LNCAP (cell line): ENCODE measurements around the gene EBF3.

Experiments
- TF ChIP-seq, protein P1 (sequence below): fragments of 450-650 bp; IDR thresholded peaks from 2 replicates; pipeline ENCODE4 v1.5.1; 2017; ENCODE audit warnings: mild to moderate bottlenecking

EBF3 gene

DNA sequence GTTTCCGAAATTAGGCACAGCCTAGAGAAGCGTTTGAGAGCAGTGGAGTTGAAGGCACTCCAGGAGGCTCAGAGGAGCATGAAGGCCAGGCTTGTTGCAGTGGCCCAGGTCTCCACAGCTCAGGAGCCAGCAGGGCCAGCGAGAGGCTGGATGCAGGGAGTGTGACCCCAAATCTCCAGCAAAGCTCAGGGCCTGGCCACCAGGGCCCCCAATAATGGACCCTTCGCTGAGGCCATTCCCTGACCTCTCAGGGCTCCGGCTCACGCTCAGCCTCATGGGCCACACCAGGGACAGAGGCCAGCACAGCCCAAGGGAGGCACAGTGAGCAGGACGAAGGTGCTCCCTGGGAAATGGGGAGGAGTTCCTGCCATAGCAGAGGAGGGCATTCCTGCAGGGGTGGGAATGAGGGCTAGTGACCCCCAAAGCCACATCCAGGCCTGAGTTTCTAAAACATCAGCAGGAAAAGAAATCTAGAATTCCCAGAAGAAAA is 47.5 kb downstream of the EBF3 start:
- TF ChIP-seq, protein P1, sequence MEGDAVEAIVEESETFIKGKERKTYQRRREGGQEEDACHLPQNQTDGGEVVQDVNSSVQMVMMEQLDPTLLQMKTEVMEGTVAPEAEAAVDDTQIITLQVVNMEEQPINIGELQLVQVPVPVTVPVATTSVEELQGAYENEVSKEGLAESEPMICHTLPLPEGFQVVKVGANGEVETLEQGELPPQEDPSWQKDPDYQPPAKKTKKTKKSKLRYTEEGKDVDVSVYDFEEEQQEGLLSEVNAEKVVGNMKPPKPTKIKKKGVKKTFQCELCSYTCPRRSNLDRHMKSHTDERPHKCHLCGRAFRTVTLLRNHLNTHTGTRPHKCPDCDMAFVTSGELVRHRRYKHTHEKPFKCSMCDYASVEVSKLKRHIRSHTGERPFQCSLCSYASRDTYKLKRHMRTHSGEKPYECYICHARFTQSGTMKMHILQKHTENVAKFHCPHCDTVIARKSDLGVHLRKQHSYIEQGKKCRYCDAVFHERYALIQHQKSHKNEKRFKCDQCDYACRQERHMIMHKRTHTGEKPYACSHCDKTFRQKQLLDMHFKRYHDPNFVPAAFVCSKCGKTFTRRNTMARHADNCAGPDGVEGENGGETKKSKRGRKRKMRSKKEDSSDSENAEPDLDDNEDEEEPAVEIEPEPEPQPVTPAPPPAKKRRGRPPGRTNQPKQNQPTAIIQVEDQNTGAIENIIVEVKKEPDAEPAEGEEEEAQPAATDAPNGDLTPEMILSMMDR = no peak

DNA sequence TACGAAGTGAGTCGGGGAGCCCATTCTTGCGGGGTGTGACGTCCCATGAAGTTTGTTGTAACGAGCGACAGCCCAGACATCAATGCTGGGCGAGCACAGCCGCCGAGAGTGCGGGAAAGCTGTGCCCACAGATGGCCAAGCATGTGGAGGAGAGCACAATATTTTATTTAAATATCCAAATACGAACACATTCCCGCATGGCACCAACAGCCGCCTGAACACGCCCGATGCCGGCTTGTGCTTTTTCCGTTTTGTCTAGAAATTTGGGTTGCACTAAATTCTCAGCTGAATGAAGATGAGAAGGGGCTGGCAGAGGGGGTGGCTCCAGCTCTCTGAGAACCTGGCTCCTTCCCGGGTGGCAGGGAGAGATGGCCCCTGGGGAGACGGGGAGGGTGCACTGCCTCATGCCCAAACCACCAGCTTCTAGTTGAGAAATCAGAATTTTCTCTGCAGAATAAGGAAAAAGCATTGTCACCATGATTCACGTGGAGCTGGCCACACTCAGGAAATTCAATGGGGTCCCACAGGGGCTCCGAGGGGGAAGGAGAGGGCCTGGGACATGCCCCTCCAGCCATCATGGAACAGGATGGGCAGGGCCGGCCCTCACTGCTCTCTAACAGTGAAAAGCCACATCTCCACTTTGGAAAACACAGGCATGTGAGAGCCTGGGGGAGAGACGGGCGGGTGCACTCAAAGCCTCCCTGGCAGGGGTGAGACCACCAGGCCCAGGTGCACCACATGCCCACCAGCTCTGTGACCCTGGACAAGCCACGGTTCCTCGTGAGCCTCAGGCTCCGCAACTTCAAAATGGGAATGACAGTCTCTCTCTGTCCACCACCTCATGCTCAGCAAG is 48.3 kb downstream of the EBF3 start:
- TF ChIP-seq, protein P1 = no peak

DNA sequence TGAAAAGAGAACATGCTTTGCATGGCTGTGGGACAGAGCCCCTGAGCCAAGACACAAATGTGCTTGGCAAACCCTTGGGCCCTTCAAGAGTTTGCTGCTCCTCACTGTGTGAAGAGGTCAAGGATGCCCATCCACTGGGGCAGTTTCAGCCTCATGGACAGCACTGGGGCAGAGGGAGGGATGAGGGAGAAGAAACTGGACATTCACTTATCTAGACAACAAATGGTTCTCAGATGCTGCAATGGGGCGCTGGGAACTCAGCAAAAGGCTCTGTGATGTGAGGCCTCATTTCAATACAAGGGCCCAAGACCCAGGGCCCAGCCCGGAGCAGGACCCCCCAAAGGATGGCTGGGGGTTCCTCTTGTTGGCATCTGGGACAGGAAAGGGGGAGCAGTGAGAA is 49.1 kb downstream of the EBF3 start:
- TF ChIP-seq, protein P1 = no peak

DNA sequence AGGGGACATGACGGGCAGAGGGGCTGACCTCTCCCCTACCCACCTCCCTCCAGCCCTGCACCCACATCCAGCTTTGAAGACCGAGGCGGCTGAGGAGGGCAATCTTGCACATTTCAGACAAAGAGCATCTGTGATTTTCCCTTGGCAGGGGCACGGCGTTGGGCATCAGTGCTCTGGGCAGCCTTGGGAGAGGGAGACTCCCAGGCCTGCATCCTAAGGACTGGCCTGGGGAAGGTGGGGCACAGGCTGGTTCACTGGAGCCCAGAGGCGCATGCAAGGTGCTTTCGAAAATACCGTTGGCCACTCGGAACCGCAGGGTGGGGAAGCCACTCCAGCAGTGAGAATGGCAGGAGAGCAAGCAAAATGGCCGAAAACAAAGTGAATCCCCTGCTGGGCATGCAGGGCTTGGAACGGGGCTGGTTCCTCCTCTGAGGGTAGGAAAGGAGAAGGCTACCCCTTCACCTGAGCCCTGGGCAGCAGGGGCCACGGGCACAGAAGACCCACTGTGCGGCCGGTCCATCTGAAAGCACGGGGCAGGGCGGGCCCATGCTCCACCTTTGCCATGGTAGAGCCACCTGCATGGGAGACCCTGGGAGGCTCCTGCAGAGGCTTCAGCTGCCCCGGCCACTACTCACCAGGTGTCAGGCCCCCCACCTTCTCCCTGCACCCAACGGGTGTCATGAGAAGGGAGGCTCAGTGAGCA is 49.8 kb downstream of the EBF3 start:
- TF ChIP-seq, protein P1 = no peak

DNA sequence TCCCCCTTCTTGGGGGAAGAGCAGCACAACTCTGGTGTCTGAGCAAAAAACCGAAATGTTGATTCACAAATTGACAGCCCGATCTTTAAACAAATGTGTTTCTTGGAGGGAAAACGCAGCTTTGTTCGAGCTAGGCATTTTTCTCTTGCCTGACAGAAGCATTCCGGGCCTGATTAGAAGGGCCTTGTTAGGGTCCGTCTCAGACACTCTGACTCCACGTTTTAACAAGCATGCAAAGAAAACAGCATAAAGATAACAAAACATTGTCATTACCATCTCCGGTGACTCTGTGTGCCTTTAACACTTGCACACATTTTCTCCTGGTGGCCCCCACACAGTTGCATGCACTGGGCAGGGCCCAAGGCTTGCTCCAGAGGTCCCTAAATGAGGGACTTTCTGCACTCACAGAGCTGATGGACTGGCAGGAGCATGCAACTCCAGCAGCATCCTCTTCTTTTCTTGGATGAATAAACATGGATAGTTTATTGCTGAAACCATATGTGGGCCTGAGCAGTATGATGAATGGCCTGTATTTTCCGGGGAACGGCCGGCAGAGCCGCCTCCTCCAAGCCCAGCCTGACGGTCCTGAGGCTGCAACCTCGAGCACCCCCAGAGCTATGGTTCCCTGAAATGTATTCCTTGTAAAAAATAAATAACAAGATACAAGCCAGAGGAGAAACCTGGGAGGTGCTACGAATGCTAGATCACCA is 50.9 kb downstream of the EBF3 start:
- TF ChIP-seq, protein P1 = no peak

DNA sequence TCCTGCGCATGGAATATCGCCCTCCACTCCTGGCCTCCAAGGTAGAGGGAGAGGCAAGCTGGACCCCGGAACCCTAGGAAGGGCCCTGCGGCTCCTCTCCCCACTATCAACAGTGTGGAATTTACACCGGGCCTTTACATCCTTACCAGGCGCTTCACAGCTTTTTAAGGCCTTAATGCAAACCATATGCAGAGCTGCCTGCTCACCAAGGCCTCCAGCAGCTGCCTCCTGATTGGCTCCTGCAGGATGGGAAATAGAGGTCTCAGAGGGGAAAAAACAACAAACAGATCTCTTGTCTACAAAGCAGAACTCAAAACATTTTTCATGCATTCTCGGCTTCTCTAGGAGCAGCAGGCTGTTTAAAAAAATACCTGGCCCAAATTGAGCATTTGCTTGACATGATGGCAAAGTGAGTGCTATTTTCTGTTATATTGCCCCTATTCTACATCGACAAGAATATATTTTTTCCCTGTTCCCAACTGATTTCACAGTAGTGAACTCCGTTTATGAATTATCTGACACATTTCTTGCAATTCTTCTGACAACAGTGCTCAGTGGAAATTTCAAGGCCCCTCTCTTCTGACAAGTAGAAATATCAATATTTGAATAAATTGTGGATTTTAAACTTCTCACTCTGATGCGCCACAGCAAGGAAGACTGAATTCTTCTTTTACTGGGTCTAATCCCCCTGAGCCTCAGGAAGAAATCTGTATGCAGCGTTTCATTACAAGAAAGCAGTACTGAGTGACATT is 51.7 kb downstream of the EBF3 start:
- TF ChIP-seq, protein P1 = no peak
